Measurements from ENCODE around the gene LDLRAD4.
"Not testable (repeated sequence)": the region's sequence is repeated elsewhere in the genome, so short reads cannot be mapped to it uniquely, and the experiment has no call there.

LDLRAD4 gene

DNA sequence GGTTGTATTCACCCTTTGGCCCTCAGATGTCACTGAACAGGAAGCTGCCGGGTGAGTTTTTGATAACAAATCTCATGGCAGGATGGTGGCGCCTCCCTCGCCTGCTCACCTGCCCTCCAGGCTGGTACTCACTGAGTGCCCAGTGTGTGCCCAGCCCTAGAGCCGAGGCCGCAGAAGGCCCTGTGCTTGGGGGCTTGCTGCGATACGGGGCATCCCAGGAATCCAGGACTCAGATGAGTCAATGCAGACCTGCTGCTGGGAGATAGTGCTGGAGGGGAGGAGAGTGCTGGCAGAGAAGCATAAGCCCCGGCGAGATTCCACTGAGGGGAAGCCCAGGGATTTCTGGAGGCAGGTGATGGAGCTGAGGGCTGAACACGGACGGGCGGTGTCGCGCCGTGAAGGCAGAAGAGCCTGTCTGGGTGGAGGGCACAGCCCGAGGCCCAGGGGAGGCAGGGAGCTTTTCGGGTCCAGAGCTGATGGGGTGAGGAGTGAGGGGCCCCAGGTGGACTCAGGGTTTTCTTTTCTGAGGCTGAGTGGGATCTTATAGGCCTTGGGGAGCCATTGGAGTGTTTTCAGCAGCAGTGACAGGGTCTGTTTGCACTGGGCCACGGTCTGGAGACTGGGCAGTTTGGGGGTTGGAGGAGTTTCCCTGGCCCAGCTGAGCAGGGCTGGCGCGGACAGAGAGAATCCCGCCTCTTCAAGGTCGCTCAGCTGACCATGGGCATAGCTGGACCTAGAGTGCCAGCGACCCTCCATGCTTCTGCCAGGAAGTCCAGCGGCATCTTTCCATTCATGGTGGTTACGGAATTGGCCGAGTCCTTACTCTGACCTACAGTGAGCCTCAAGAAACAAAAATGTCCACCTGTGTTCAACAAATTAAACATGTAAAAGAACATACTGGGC, 35.5 kb downstream of the LDLRAD4 start:
- DNase-seq: no peak

DNA sequence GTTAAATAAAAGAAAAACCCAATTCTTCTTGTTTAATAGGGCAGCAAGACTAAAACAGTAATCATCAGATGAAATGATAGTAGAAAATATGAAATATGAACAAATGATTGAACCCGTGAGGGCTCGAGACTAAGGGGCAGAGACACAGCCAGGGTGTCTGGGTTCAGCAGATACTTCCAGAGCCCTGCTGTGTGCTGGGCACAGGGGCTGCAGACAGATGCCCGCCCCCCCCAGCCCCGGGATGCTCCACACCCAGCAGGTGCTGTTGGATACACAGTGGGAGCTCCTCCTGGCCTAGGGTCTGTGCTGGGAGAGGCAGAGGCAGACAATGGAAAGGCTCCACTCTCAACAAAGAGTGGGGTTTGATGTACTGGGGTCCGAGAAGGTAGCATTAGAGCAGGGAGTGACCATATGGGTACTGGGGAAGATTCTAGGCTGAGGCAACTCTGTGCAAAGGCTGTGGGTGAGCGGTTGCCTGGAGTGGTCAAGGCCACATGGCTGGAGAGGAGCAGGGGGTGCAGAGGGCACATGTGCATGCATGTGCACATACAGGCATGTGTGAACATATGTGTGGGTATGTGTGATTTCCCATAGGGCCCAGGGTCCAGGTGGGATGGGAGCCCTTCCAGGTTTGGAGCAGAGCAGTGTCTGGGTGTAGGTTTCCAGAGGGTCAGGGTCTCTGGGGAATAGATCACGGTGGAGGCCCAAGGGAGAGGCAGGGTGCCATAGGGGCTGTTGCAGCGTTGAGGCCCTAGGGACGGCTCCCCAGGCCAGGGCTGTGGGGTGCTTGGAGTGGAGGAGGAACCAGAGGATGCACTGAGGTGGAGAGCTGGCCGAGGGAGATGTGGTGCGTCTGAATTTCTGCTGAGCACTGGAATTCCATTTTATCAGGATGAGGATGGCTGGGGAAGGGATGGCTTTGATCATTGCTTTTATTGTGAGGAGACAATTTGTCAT, 36.7 kb downstream of the LDLRAD4 start:
- DNase-seq: no peak

DNA sequence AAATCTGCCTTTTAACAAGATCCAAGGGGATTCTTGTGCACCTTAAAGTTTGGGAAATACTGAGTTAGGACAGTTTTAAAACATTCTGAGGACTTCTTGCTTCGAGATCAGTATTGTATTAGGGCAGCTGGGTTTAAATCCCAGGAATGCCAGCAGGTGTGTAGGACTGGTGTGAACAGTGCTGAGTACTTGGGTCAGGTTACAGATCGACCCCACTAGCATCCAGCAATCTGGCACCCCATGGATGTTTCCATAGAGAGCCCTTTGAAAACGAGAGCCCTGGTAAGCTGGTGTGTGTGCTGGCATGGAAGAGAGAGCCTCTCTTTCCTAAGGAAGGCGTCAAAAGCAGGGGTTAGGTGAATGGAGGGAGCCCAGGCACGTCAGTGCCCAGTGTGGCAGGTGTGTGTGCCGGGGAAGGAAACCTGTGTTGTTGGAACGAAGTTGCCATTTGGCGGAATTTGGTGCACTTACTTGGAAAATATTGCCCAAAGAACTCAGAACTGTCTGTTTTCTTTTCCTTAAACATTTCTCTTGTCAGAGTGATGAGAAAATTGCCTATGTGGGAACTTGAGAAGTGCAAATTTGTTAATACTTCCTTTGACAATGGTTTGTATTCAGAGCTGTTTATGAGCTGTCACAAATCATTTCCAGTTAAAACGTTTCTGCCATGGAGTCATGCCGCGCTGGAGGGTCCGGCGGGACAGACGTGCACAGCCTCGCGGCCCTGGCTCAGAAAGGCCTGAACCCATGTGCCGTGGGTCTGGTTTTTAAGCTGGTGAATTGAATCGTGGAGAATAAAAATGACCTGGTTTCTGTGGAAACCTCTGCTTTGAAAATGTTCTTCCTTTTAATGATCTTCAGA, 38.1 kb downstream of the LDLRAD4 start:
- no peak for DNase-seq

DNA sequence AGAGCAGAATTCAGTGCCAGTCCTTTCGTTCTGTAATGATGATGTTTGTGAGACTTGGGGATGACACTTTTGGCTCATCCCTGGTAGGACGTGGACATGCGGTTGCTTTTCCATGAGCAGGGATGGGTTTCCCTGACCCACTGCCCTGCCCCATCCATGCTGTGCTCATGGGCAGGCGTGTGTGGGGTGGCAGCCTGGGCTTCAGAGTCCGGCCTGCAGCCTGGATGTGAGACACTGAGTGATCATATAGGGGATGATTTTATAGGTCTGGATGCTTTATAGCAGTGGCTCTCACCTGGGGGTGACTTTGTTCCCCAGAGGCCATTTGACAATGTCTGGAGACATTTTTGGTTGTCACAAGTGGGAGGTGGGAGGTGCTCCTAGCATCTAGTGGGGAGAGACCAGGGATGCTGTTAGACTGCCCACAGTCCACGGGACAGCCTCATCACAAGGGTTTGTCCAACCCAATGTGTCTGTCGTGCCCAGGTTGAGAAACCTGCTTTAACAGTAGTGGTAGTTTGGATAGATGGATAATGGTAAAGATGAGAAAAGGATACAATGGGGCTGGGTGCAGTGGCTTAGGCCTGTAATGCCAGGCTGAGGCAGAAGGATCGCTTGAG, 38.9 kb downstream of the LDLRAD4 start:
- no peak for DNase-seq

DNA sequence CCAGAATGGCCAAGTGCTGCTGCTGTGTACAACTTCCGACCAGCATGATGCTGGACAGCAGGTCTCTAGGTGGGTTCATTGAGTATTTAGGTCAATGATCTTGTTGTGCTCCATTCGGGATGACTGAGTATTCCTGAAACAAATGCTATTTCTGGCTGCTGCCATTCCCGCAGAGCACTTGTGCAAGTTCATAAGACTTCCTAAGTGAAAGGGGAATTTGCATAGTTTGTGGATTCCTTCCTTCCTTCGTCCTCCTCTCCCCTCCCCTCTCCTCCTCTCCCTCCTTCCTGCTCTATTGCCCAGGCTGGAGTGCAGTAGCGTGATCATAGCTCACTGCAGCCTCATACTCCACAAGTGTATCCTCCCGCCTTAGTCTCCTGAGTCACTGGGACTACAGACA, 40.4 kb downstream of the LDLRAD4 start:
- DNase-seq: no peak

DNA sequence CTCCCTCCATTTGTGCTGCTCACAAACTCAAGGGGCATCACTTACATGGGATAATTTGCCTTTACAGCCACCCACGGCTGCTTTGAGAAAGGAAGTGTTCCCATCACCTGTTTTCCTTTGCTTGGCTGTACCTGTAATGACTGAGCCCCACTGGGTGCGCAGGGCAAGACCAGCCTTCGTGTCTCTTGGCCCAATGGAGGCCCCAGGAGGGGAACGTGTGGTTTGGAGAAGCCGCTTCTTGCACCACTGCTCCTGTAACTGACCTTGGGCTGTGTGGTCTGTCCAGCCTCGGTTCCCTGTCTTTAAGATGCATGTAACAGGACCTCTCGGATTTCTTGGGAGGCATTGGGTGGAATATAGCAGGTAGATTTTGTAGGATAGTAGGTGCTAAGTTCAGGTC, 41.1 kb downstream of the LDLRAD4 start:
- DNase-seq: no peak

DNA sequence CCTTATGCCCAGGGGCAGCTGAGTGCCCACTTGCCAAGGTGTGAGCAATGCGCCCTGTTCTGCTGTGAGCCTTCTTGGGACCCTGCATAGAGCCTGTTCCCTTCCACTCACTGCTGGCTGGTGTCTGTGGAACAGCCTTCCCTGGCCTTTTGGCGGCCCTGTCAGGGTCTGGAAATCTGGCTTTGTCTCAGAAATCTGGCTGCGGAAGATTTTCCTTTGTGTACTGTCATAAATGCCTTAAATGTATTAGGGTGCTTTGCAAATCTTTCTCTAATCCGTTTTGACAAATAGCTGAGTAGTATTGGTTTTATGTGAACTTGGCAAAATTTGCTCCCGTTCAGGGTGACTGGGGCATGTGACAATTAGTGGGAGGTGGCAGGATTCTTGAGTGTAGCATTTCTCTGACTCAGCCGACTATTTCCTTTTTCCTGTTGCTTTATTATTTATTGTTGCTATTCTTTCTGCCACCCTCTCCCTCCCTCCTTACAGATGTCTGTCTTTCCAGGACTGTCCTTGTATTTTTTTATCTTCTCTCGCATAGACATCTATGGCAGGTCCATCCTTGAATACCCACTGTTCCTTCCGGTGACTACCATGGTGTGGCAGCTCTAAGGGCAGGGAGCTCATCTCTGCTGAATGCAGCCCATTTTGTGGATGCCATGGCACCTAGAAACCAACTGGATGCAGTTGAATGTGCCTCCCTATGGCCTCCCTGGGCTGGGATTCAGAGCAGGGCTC, 41.8 kb downstream of the LDLRAD4 start:
- no peak for DNase-seq

DNA sequence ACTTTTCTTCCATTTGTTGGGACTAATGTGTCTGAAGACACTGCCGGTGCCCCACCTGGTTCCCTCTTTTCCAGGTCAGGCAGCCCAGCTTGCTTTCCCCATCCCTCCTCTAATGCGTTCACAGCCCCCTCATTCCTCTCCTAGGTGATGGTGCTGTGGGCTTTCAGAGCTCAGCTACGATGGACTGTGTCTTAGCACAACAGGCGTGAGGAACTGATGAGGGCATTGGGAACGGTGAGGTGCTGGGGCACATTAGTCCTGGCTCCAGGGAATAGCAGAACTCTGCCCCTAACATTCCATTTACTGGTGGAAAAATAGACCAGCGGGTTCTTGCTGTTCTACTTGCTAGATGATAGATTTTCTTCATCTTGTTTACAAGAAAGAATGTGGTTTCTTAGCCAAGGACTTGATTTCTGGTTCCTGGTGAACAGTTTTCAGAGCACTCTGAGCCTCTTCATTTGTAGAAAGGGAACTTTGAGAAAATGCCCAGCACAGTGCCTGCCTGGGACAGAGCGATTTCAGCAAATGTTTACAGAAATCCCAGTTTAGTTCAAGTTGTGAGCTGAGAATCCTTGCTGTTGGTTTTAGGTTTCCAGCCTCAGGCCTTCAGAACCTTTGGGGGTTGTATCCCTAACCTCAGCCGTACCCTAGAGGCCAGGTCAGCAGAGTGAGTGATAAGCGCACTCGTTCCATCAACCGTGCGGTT, 42.5 kb downstream of the LDLRAD4 start:
- no peak for DNase-seq

DNA sequence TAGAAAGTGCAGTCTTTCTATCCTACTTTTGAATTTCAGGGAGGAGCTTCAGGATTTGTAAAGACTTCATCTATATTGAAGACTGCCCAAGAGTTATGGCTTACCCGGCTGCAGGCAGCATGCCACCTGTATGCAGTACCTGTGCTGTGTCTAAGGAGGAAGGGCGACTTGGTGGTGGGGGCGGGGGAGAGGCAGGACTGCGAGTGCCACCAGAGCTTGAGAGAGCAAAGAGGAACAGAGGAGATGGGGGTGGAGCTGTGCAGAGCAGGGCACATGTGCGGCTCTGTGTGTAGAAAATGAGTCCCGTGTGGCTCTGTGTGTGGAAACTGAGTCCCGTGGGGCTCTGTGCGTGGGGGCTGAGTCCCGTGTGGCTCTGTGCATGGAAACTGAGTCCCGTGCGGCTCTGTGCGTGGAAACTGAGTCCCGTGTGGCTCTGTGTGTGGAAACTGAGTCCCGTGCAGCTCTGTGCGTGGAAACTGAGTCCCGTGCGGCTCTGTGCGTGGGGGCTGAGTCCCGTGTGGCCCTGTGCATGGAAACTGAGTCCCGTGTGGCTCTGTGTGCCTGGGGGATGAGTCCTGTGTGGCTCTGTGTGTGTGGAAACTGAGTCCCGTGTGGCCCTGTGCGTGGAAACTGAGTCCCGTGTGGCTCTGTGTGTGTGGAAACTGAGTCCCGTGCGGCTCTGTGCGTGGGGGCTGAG, 43.2 kb downstream of the LDLRAD4 start:
- DNase-seq: no peak

DNA sequence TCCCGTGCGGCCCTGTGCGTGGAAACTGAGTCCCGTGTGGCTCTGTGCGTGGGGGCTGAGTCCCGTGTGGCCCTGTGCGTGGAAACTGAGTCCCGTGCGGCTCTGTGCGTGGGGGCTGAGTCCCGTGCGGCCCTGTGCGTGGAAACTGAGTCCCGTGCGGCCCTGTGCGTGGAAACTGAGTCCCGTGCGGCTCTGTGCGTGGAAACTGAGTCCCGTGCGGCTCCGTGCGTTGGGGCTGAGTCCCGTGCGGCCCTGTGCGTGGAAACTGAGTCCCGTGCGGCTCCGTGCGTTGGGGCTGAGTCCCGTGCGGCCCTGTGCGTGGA, 43.8 kb downstream of the LDLRAD4 start:
- not testable (repeated sequence) for DNase-seq

DNA sequence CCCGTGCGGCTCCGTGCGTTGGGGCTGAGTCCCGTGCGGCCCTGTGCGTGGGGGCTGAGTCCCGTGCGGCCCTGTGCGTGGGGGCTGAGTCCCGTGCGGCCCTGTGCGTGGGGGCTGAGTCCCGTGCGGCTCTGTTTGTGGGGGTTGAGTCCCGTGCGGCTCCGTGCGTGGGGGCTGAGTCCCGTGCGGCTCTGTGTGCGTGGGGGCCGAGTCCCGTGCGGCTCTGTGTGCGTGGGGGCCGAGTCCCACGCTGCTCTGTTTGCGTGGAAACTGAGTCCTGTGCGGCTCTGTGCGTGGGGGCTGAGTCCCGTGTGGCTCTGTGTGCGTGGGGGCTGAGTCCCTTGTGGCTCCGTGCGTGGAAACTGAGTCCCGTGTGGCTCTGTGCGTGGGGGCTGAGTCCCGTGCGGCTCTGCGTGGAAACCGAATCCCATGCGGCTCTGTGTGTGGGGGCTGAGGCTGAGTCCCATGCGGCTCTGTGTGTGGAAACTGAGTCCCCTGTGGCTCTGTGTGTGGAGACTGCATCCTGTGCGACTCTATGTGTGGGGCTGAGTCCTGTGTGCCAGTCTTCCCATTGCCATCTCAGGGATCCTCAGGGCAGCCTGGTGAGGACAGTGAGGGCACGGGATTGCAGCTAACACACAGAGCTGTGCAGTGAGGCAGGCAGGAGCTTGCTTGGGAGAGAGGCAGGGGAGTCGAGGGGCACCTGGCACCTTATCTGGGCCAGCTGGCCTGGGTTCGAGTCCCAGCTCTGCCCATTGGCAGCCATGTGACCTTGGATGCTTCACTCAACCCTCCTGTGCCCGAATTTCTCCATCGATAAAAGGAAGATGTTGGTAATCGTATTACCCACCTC, 44.5 kb downstream of the LDLRAD4 start:
- no peak for DNase-seq

DNA sequence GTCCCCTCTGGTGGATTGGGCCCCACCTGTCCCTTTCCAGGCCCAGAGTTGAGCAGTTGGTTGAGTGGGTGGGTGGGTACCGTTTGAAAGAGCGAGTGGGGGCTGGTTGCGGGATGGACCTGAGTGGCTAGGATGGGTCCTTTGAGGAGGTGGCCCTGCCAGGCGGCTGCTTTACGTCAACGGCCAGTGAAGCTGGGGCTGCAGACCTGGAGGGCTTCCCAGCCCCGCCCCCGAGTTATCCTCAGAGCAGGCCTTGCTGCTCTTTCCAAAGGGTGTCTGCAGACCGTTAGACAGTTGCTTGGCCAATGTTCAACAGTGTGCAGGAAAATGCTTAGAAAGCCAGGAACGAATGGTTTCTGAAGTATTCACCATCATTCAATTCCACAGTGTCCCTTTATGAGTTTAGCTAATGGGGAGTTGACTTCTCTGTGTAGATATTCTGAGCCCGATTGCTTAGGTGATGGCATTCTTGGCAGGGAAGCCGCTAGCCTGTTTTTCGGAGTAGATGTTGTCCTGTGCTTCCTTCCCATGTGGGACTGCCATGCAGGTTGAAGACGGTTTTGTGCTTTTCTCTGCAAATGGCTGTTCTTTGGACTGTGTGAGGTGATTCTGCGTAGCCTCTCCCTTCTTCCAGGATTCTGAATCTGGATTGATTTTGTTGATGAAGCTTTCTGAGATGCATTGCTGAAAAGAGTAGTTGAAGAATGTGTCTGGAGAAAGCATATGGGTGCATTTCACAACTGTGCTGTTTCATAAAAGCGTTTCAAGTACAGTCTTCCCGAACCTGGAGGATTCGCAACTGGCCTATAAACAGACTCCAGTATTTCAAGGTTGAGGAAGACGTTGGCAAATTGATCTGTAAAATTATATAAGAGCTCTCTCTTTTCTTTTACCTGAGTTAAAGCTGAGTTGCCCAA, 45.8 kb downstream of the LDLRAD4 start:
- DNase-seq: no peak

DNA sequence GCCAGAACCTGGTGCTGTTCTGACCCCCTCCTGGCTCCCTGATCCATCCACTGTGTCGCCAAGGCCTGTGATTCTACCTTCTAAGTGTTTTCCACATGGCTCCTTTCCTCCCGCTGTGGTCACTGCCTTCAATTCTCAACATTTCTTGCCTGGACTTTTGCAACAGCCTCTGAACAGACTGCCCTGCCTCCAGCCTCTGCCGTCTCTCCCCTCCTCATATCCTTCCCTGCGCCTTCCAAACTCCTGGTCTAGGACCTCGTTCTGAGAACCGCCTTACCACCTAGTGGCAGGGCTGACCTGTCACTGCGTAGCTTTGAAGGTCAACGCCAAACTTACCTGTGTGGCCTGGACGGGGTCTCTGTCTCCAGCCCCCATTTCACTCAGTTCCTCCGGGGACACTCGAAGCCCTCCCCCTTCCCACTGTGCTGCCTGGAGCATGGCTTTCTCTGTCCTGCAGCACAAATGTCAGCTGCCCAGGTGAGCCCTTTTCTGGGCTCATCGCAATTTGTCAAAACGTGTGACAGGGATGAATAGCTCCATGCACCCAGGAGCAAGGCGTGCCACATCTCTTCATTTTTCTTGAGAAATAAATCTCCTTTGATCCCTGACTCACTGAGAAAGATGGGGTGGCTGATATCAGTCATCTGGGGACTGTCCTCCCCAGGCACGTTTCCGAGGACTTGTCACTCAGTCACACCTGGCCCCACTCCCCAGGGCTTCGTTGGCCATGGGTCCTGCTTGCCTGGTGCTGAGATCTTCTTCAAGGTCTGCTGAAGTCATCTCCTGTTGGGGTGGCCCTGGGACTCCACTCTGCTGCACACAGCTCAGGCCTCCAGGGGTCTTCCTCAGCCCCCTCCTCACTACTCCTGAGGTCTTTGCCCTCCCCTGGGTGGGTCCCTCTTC, 46.7 kb downstream of the LDLRAD4 start:
- DNase-seq: no peak

DNA sequence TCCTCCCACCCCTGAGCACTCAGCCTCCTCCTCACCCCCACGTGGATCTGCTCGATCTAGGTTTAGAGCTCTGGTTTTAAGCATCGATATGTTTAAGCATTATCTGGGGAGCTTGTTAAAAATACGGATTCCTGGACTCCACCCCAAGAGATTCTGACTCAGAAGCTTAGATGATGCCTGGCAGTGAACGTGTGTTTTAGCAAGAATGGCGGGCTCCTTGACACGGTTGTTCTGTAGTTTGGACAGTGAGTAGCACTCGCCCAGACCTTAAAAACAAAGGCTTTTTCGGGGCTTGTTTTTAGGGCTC, 47.3 kb downstream of the LDLRAD4 start:
- no peak for DNase-seq

DNA sequence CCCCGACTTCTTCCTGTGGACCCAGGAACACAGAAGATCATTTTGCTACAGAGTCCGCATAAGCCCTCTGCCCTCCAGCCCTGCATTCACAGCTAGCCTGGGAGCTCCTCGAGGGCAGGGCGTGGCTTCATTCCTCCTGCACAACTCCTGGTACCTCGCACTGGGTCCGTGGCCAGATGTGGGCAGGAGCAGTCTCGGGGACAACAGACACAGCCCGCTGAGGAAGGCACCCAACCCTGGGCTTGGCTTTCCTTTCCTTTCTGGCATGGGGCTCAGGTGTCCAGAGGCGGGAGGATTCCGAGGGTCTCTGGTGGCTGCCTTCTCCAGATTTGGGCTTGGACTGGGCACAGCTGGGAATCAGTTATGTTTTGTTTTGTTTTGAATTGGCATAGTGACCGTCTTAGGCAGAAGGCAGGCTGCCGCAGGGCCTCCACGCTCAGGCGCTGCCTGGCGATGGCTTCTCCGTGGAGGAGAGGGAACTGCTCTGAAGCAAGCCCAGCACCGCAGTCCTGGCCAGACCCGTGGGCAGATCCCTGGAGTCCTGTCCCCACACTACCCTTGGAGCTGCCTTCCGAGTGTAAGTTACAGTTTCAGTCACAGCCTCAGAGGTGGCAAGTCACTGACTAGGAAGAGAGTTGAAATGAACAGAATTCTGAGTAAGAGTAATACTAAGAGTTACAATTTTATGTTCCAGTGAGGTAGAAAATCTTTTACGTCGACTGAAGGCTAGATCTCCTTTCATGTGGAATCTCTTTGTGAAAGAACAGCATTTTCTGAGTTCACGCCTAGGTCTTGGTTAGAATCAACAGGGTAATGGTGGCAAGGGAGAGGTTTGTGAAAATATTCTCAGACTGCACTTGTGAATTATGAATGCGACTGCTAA, 47.9 kb downstream of the LDLRAD4 start:
- DNase-seq: no peak

DNA sequence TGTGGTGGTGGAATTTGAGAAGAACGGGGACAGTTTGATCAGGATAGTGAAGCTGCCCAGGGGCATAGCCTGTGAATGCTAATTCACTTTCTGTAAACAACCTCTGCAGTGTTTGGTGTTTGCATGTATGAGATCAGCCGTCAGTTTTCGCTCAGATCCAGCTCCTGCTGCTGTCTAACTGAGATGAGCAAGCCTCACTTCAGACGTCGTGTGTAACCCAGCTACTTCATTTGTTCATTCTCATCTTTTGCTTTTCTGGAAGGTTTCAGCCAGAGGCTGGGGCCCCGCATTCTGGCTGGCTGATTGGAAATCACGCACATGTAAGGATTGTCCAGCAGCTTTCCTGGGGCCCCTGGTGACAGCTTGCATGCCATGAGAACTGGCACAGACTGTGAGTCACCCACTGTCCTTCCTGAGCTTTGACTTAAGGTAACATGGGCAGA, 48.9 kb downstream of the LDLRAD4 start:
- no peak for DNase-seq

Measured in NCI-H2081 (cell line).